Ascending aorta (tissue), 2 donors: ENCODE measurements around the gene FAM78A. TPM values are rescaled to one million over a fixed set of nuclear protein-coding genes. Genes with fewer than 3 reads are reported as not detected.

Source experiments
- DNase-seq, 2 donors: peaks; one replicate each; pipeline ENCODE4 v3.0.0-alpha.2; 2019; ENCODE audit warnings: low spot score in 2 of 2
- H3K27ac ChIP-seq, 2 donors: fragments of 200-600 bp; sonication (generic); one replicate each; pipeline ENCODE4 v1.5.1; 2016 to 2017; ENCODE audit warnings: mild to moderate bottlenecking in 1 of 2
- H3K27me3 ChIP-seq: fragments of 200-600 bp; sonication (generic); one replicate; pipeline ENCODE4 v1.5.1; 2017
- H3K36me3 ChIP-seq, 2 donors: fragments of 200-600 bp; sonication (generic); one replicate each; pipeline ENCODE4 v1.5.1; 2016
- H3K4me1 ChIP-seq, 2 donors: fragments of 200-600 bp; sonication (generic); one replicate each; pipeline ENCODE4 v1.5.1; 2016 to 2017; ENCODE audit warnings: mild to moderate bottlenecking in 1 of 2
- H3K4me3 ChIP-seq, 2 donors: fragments of 200-600 bp; sonication (generic); one replicate each; pipeline ENCODE4 v1.5.1; 2016 to 2017; ENCODE audit warnings: mild to moderate bottlenecking in 1 of 2
- H3K9me3 ChIP-seq, 2 donors: fragments of 200-600 bp; sonication (generic); one replicate each; pipeline ENCODE4 v1.5.1; 2016
- CTCF ChIP-seq, 3 experiments: fragments of 200-600 bp in 2 of 3; fragments of 450-650 bp in 1 of 3; sonication (generic) in 2 of 3; IDR thresholded peaks; one replicate each; pipeline ENCODE4 v1.5.1; 2016 to 2019; ENCODE audit warnings: antibody characterized with exemption in 3 of 3, mild to moderate bottlenecking in 1 of 3, moderate library complexity in 1 of 3
- intact Hi-C: fragments of 100-400 bp; cut with DNase I; formaldehyde crosslinking; loops from one replicate; pipeline ENCODE4 v1.15.1; 2023
- total RNA-seq: library from RNA; depleted of rRNA; stranded (reverse); fragments of >200 nt; gene quantifications from one replicate; pipeline ENCODE4 v1.1.0, GENCODE V29; 2016

Gene FAM78A
- total RNA-seq, 1 donor from 2014 or later: 6.2 TPM

- no peak for DNase-seq
- Histone ChIP-seq H3K36me3 (peaks cover 0 to 11% of the 10 kb centered on the region in 2 donors), H3K27me3 (no peaks in the 10 kb centered on the region), H3K4me3 (no peak overlapping the region), H3K9me3 (no peaks in the 10 kb centered on the region), H3K4me1 (no peaks in the 10 kb centered on the region), H3K27ac (no peak overlapping the region)
- no peak for TF ChIP-seq CTCF (IDR thresholded peaks at IDR 0.05)
- intact Hi-C loops: no loop called here
These were observed 32.7 kb upstream of the FAM78A start for GRCh38 chr9:131308906-131309529.

- H3K27me3 ChIP-seq: no peaks in the 10 kb centered on the region
- no peaks in the 10 kb centered on the region for H3K4me1 ChIP-seq
- no peak overlapping the region for H3K4me3 ChIP-seq
- TF ChIP-seq CTCF (IDR thresholded peaks at IDR 0.05): no peak
- intact Hi-C loops: no loop called here
- H3K36me3 ChIP-seq: peaks cover 0 to 11% of the 10 kb centered on the region in 2 donors
- no peaks in the 10 kb centered on the region for H3K9me3 ChIP-seq
- H3K27ac ChIP-seq: no peak overlapping the region
- no peak for DNase-seq
These were observed 32.1 kb upstream of the FAM78A start for GRCh38 chr9:131308452-131308851.

- Histone ChIP-seq H3K36me3 (peaks cover 0 to 11% of the 10 kb centered on the region in 2 donors), H3K4me3 (no peak overlapping the region), H3K27ac (no peak overlapping the region), H3K4me1 (no peaks in the 10 kb centered on the region), H3K27me3 (no peaks in the 10 kb centered on the region), H3K9me3 (no peaks in the 10 kb centered on the region)
- DNase-seq: no peak
- no peak for TF ChIP-seq CTCF (IDR thresholded peaks at IDR 0.05)
- intact Hi-C loops: no loop called here
These were observed 31.7 kb upstream of the FAM78A start for GRCh38 chr9:131307974-131308373.

GRCh38 chr9:131306397-131307004 is 30.2 kb upstream of the FAM78A start:
- intact Hi-C loops: no loop called here
- peaks cover 0 to 11% of the 10 kb centered on the region in 2 donors for H3K36me3 ChIP-seq
- no peak overlapping the region for H3K27ac ChIP-seq
- H3K9me3 ChIP-seq: no peaks in the 10 kb centered on the region
- no peak for DNase-seq
- H3K27me3 ChIP-seq: no peaks in the 10 kb centered on the region
- no peak overlapping the region for H3K4me3 ChIP-seq
- TF ChIP-seq CTCF (IDR thresholded peaks at IDR 0.05): no peak
- no peaks in the 10 kb centered on the region for H3K4me1 ChIP-seq

GRCh38 chr9:131304676-131305355 is 28.5 kb upstream of the FAM78A start:
- Histone ChIP-seq H3K27me3 (no peaks in the 10 kb centered on the region), H3K36me3 (peaks cover 0 to 11% of the 10 kb centered on the region in 2 donors), H3K27ac (no peak overlapping the region), H3K9me3 (no peaks in the 10 kb centered on the region), H3K4me3 (no peak overlapping the region), H3K4me1 (no peaks in the 10 kb centered on the region)
- intact Hi-C loops: no loop called here
- TF ChIP-seq CTCF (IDR thresholded peaks at IDR 0.05): no peak
- no peak for DNase-seq
